HTERT RPE-1 (cell line): Measurements from ENCODE around the gene ABCC4.

Experiments used
- in situ Hi-C: fragments of 300-500 bp; cut with MboI; formaldehyde crosslinking; loops from 4 replicates; pipeline ENCODE4 v1.14.3; 2020; ENCODE audit warnings: low sequenced_read_pairs

Gene ABCC4

GRCh38 chr13:95073747-95074311, 227.4 kb downstream of the ABCC4 start:
- in situ Hi-C loops: no loop called here

GRCh38 chr13:95067303-95067702, 233.9 kb downstream of the ABCC4 start:
- in situ Hi-C loops: no loop called here

GRCh38 chr13:95060014-95060519, 241.2 kb downstream of the ABCC4 start:
- in situ Hi-C loops: no loop called here

GRCh38 chr13:95059306-95059705, 241.9 kb downstream of the ABCC4 start:
- in situ Hi-C loops: no loop called here

GRCh38 chr13:95058680-95059079, 242.6 kb downstream of the ABCC4 start:
- in situ Hi-C loops: no loop called here

- in situ Hi-C loops: no loop called here
Observed at GRCh38 chr13:95056266-95056665, 245.0 kb downstream of the ABCC4 start.

GRCh38 chr13:95050800-95051615, 250.2 kb downstream of the ABCC4 start:
- in situ Hi-C loops: no loop called here

- in situ Hi-C loops: no loop called here
Observed at GRCh38 chr13:95049772-95050171, 251.5 kb downstream of the ABCC4 start.

GRCh38 chr13:95044452-95045205, 256.6 kb downstream of the ABCC4 start:
- in situ Hi-C loops: no loop called here

GRCh38 chr13:95039415-95039814, 261.8 kb downstream of the ABCC4 start:
- in situ Hi-C loops: no loop called here

GRCh38 chr13:95038949-95039348, 262.3 kb downstream of the ABCC4 start:
- in situ Hi-C loops: no loop called here

- in situ Hi-C loops: no loop called here
Observed at GRCh38 chr13:95035311-95036109, 265.7 kb downstream of the ABCC4 start.

- in situ Hi-C loops: no loop called here
Observed at GRCh38 chr13:95033890-95034289, 267.4 kb downstream of the ABCC4 start.

- in situ Hi-C loops: no loop called here
Observed at GRCh38 chr13:95032121-95032520, 269.1 kb downstream of the ABCC4 start.

GRCh38 chr13:95030821-95031343, 270.4 kb downstream of the ABCC4 start:
- in situ Hi-C loops: no loop called here

- in situ Hi-C loops: no loop called here
Observed at GRCh38 chr13:95027638-95028037, 273.6 kb downstream of the ABCC4 start.

GRCh38 chr13:95025116-95025515, 276.1 kb downstream of the ABCC4 start:
- in situ Hi-C loops: no loop called here

GRCh38 chr13:95023405-95023804, 277.8 kb downstream of the ABCC4 start:
- in situ Hi-C loops: no loop called here

GRCh38 chr13:95020298-95020987, 280.8 kb downstream of the ABCC4 start:
- in situ Hi-C loops: no loop called here

GRCh38 chr13:95019886-95020285, 281.4 kb downstream of the ABCC4 start:
- in situ Hi-C loops: no loop called here
